Measurements from ENCODE around the gene CDT1.

The CDT1 gene

DNA sequence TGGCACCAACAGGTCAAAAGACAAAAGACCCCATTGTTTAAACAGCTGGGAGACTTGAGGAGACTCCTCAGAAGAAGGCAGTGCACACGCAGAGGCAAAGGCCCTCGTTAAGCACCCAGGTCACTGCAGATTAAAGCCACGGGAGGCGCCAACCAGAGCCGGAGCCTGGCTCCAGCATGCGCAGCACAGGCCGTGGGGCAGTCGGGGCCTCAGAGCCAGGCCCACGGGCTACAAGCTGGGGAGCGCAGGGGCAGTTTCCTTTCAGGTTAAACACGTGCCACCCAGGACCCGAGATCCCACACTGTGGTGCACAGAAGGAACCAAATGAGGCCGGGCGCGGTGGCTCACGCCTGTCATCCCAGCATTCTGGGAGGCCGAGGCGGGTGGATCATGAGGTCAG is 27.8 kb upstream of the CDT1 start:
- Histone ChIP-seq H3K27me3 (ENCODE audit: control insufficient read depth, insufficient read depth, low read length, poor library complexity, severe bottlenecking) (peaks cover 23% of the 10 kb centered on the region), H3K9me3 (ENCODE audit: control insufficient read depth, low read length) (no peaks in the 10 kb centered on the region), H3K36me3 (ENCODE audit: control insufficient read depth, insufficient read depth, low read length) (no peaks in the 10 kb centered on the region), H3K4me3 (ENCODE audit: insufficient read depth, low read depth, low read length) (no peak overlapping the region), H3K27ac (ENCODE audit: insufficient read depth, low read depth, low read length, poor library complexity, severe bottlenecking) (no peak overlapping the region), H3K4me1 (ENCODE audit: control insufficient read depth, insufficient read depth, low read length) (peaks cover 45% of the 10 kb centered on the region)
- WGBS, 2 experiments, result 87 to 89% methylated on average over 18 of the region's 18 CpGs

DNA sequence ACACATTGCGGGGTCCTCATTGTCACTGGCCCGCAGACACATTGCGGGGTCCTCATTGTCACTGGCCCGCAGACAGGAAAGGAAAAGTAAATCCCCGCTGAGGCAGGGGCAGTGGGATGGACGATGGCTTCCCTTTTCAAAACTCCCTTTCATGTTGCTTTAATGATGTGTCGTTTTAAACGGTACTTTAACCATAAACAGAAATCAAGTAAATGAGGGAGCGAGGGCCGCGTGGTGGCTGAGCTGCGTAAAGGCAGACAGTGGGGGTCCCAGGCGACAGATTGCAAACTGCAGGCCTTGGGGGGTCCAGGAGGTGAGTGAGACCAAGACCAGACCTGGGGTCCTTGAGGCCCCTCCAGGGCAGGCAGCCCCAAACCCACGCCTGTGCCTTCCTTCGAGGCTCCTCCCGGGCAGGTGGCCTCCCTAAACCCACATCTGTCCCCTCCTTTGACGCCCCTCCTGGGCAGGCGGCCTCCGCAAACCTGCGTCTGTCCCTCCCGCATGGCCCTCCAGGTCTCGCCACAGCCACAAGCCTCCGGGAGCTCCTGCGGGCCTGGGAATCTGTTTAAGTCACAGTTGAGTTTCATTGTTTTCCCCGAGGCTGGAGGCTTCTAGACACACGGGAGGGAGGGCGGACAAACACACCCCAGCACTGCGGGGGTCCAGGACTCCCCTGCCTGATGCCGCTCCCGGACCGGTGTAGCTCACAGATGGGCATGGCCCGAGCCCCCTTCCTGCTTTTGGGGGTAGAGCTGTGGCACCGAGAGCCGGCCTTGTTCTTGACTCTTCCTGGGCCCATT is 25.9 kb upstream of the CDT1 start:
- no peaks in the 10 kb centered on the region for H3K9me3 ChIP-seq (ENCODE audit: control insufficient read depth, low read length)
- no peak overlapping the region for H3K4me3 ChIP-seq (ENCODE audit: insufficient read depth, low read depth, low read length)
- H3K27ac ChIP-seq (ENCODE audit: insufficient read depth, low read depth, low read length, poor library complexity, severe bottlenecking), result no peak overlapping the region
- H3K27me3 ChIP-seq (ENCODE audit: control insufficient read depth, insufficient read depth, low read length, poor library complexity, severe bottlenecking), result peaks cover 6% of the 10 kb centered on the region
- 62 to 64% methylated on average over 34 of the region's 34 CpGs for WGBS, 2 experiments
- peaks cover 35% of the 10 kb centered on the region for H3K4me1 ChIP-seq (ENCODE audit: control insufficient read depth, insufficient read depth, low read length)
- H3K36me3 ChIP-seq (ENCODE audit: control insufficient read depth, insufficient read depth, low read length), result no peaks in the 10 kb centered on the region

DNA sequence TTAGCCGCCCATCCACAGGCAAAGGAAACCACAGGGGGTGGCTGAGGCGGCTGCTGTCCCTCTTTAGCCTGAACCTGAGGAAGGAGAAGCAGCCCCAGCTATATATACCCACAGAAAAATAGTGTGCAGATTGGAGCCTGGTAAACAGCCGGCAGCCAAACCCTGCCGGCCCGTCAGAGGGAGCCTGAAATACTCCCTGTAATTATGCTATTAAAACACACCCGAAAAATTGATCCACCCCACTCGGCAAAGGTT is 25.4 kb upstream of the CDT1 start:
- H3K27me3 ChIP-seq (ENCODE audit: control insufficient read depth, insufficient read depth, low read length, poor library complexity, severe bottlenecking), result peaks cover 9% of the 10 kb centered on the region
- H3K4me1 ChIP-seq (ENCODE audit: control insufficient read depth, insufficient read depth, low read length), result peaks cover 30% of the 10 kb centered on the region
- no peak overlapping the region for H3K4me3 ChIP-seq (ENCODE audit: insufficient read depth, low read depth, low read length)
- no peaks in the 10 kb centered on the region for H3K9me3 ChIP-seq (ENCODE audit: control insufficient read depth, low read length)
- H3K36me3 ChIP-seq (ENCODE audit: control insufficient read depth, insufficient read depth, low read length), result no peaks in the 10 kb centered on the region
- 69 to 70% methylated on average over 7 of the region's 7 CpGs for WGBS, 2 experiments
- no peak overlapping the region for H3K27ac ChIP-seq (ENCODE audit: insufficient read depth, low read depth, low read length, poor library complexity, severe bottlenecking)

GRCh38 chr16:88778541-88779065 is 25.0 kb upstream of the CDT1 start:
- Histone ChIP-seq H3K4me3 (ENCODE audit: insufficient read depth, low read depth, low read length) (no peak overlapping the region), H3K27me3 (ENCODE audit: control insufficient read depth, insufficient read depth, low read length, poor library complexity, severe bottlenecking) (peaks cover 13% of the 10 kb centered on the region), H3K9me3 (ENCODE audit: control insufficient read depth, low read length) (no peaks in the 10 kb centered on the region), H3K27ac (ENCODE audit: insufficient read depth, low read depth, low read length, poor library complexity, severe bottlenecking) (no peak overlapping the region), H3K36me3 (ENCODE audit: control insufficient read depth, insufficient read depth, low read length) (no peaks in the 10 kb centered on the region), H3K4me1 (ENCODE audit: control insufficient read depth, insufficient read depth, low read length) (peaks cover 27% of the 10 kb centered on the region)
- 90 to 92% methylated on average over 30 of the region's 30 CpGs for WGBS, 2 experiments

- Histone ChIP-seq H3K4me3 (ENCODE audit: insufficient read depth, low read depth, low read length) (no peak overlapping the region), H3K27ac (ENCODE audit: insufficient read depth, low read depth, low read length, poor library complexity, severe bottlenecking) (no peak overlapping the region), H3K9me3 (ENCODE audit: control insufficient read depth, low read length) (no peaks in the 10 kb centered on the region), H3K36me3 (ENCODE audit: control insufficient read depth, insufficient read depth, low read length) (no peaks in the 10 kb centered on the region), H3K27me3 (ENCODE audit: control insufficient read depth, insufficient read depth, low read length, poor library complexity, severe bottlenecking) (peaks cover 23% of the 10 kb centered on the region), H3K4me1 (ENCODE audit: control insufficient read depth, insufficient read depth, low read length) (peaks cover 26% of the 10 kb centered on the region)
- WGBS, 2 experiments, result 85 to 86% methylated on average over 34 of the region's 34 CpGs
These were observed 24.0 kb upstream of the CDT1 start for GRCh38 chr16:88779406-88780141.

DNA sequence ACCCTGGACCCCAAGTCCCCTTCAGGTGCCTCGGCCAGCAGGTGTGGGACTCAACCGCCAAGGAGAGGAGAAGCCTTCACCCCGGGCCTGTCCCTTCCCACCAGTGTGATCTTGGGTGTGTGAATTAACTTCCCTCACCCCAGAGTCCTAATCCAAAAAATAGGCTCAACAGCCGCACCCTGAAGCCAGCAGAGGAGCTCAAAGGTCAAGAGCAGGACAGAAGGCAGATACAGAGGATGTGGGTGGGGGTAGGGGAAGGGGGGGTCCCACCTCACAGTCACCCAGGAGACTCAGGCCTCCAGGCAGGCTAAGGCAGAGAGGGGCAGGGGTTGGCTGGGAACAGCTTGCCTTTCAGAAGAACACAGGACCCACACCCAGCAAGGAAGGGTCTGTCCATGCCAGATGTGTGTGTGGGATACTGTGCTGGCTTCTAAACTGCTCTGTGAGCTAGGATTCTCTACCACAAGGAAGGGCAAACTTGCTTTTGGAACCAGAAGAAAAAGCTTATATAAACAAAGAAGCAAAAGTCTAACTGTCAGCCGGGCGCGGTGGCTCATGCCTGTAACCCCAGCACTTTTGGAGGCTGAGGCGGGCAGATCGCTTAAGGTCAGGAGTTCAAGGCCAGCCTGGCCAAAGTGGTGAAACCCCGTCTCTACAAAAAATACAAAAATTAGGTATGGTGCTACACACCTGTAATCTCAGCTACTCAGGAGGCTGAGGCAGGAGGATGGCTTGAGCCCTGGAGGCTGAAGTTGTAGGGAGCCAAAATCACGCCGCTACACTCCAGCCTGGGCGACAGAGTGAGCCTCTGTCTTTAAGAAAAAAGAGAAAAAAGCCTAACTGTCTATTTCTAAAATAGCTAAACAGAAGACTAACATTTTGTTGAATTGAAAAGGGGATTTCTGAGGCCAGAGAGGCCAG is 23.2 kb upstream of the CDT1 start:
- H3K4me1 ChIP-seq (ENCODE audit: control insufficient read depth, insufficient read depth, low read length), result peaks cover 26% of the 10 kb centered on the region
- no peaks in the 10 kb centered on the region for H3K9me3 ChIP-seq (ENCODE audit: control insufficient read depth, low read length)
- H3K4me3 ChIP-seq (ENCODE audit: insufficient read depth, low read depth, low read length), result no peak overlapping the region
- no peak overlapping the region for H3K27ac ChIP-seq (ENCODE audit: insufficient read depth, low read depth, low read length, poor library complexity, severe bottlenecking)
- H3K36me3 ChIP-seq (ENCODE audit: control insufficient read depth, insufficient read depth, low read length), result no peaks in the 10 kb centered on the region
- peaks cover 31% of the 10 kb centered on the region for H3K27me3 ChIP-seq (ENCODE audit: control insufficient read depth, insufficient read depth, low read length, poor library complexity, severe bottlenecking)
- 85 to 86% methylated on average over 13 of the region's 13 CpGs for WGBS, 2 experiments

GRCh38 chr16:88781140-88782077 is 22.2 kb upstream of the CDT1 start:
- Histone ChIP-seq H3K4me1 (ENCODE audit: control insufficient read depth, insufficient read depth, low read length) (peaks cover 23% of the 10 kb centered on the region), H3K27me3 (ENCODE audit: control insufficient read depth, insufficient read depth, low read length, poor library complexity, severe bottlenecking) (peaks cover 38% of the 10 kb centered on the region), H3K27ac (ENCODE audit: insufficient read depth, low read depth, low read length, poor library complexity, severe bottlenecking) (no peak overlapping the region), H3K4me3 (ENCODE audit: insufficient read depth, low read depth, low read length) (no peak overlapping the region), H3K36me3 (ENCODE audit: control insufficient read depth, insufficient read depth, low read length) (no peaks in the 10 kb centered on the region), H3K9me3 (ENCODE audit: control insufficient read depth, low read length) (no peaks in the 10 kb centered on the region)
- 88% methylated on average over 28 of the region's 28 CpGs for WGBS, 2 experiments

GRCh38 chr16:88782454-88783390 is 20.9 kb upstream of the CDT1 start:
- WGBS, 2 experiments, result 84% methylated on average over 16 of the region's 16 CpGs
- Histone ChIP-seq H3K4me1 (ENCODE audit: control insufficient read depth, insufficient read depth, low read length) (peaks cover 13% of the 10 kb centered on the region), H3K27ac (ENCODE audit: insufficient read depth, low read depth, low read length, poor library complexity, severe bottlenecking) (no peak overlapping the region), H3K36me3 (ENCODE audit: control insufficient read depth, insufficient read depth, low read length) (no peaks in the 10 kb centered on the region), H3K4me3 (ENCODE audit: insufficient read depth, low read depth, low read length) (no peak overlapping the region), H3K27me3 (ENCODE audit: control insufficient read depth, insufficient read depth, low read length, poor library complexity, severe bottlenecking) (peaks cover 43% of the 10 kb centered on the region), H3K9me3 (ENCODE audit: control insufficient read depth, low read length) (no peaks in the 10 kb centered on the region)

All from ectodermal cell (in vitro differentiated cells).